Endodermal cell (in vitro differentiated cells): ENCODE results near the gene SGMS1. TPM values are rescaled to one million over a fixed set of nuclear protein-coding genes. Genes with fewer than 3 reads are reported as not detected.

Source experiments
- DNase-seq: peaks from one replicate; pipeline ENCODE4 v3.0.0-alpha.2; 2017
- H3K27ac ChIP-seq: 2 replicates; pipeline ENCODE4 v1.5.1; 2013; ENCODE audit warnings: mild to moderate bottlenecking, low read depth, low read length, moderate library complexity
- H3K27me3 ChIP-seq: 2 replicates; pipeline ENCODE4 v1.6.1; 2013; ENCODE audit warnings: mild to moderate bottlenecking, low read length, moderate library complexity; ENCODE audit not compliant: insufficient read depth, control insufficient read depth, poor library complexity, severe bottlenecking
- H3K36me3 ChIP-seq: 2 replicates; pipeline ENCODE4 v1.7.0; 2013; ENCODE audit warnings: mild to moderate bottlenecking, low read length, moderate library complexity; ENCODE audit not compliant: control insufficient read depth, insufficient read depth
- H3K4me1 ChIP-seq: one replicate; pipeline ENCODE4 v1.7.0; 2013; ENCODE audit warnings: low read length; ENCODE audit not compliant: control insufficient read depth, insufficient read depth
- H3K4me3 ChIP-seq: 2 replicates; pipeline ENCODE4 v1.5.1; 2013; ENCODE audit warnings: mild to moderate bottlenecking, low read length, moderate library complexity
- H3K9ac ChIP-seq: 2 replicates; pipeline ENCODE4 v1.6.1; 2013; ENCODE audit warnings: mild to moderate bottlenecking, low read length, moderate library complexity; ENCODE audit not compliant: poor library complexity, severe bottlenecking; ENCODE audit errors: extremely low read depth
- H3K9me3 ChIP-seq: 2 replicates; pipeline ENCODE4 v1.6.1; 2013; ENCODE audit warnings: mild to moderate bottlenecking, low read length, moderate library complexity; ENCODE audit not compliant: control insufficient read depth
- H3K27ac Mint-ChIP-seq: 2 replicates; pipeline ENCODE4 v1.8.0; 2020; ENCODE audit warnings: mixed read lengths
- H3K27me3 Mint-ChIP-seq: 2 replicates; pipeline ENCODE4 v1.8.0; 2021; ENCODE audit warnings: mild to moderate bottlenecking, mixed read lengths; ENCODE audit not compliant: insufficient read depth
- H3K36me3 Mint-ChIP-seq: 2 replicates; pipeline ENCODE4 v1.8.0; 2020; ENCODE audit warnings: low read depth, mixed read lengths
- H3K4me1 Mint-ChIP-seq: 2 replicates; pipeline ENCODE4 v1.8.0; 2020; ENCODE audit warnings: mixed read lengths
- H3K4me3 Mint-ChIP-seq: 2 replicates; pipeline ENCODE4 v1.8.0; 2020; ENCODE audit warnings: mild to moderate bottlenecking, moderate library complexity, mixed read lengths
- H3K9me3 Mint-ChIP-seq: 2 replicates; pipeline ENCODE4 v1.8.0; 2020; ENCODE audit warnings: mild to moderate bottlenecking, mixed read lengths
- WGBS, 2 experiments: methylation state at CpG; one replicate each; pipeline versions ENCODE4 v1.1.5 to v1.1.7; 2013; ENCODE audit warnings: missing lambda C conversion rate in 2 of 2, mixed read lengths in 1 of 2; ENCODE audit not compliant: insufficient coverage in 1 of 2, insufficient read length in 1 of 2; 5-methylcytosine and 5-hydroxymethylcytosine counted together
- total RNA-seq, 2 donors: library from RNA; stranded (reverse); fragmentation: NEBNext Ultra II Directional in 1 of 2; extraction: Animal tissue kit (Norgen Biotek cat#: 25700) in 1 of 2; gene quantifications; 2 replicates in 1 of 2; 3 replicates in 1 of 2; pipeline ENCODE4 v1.2.1, GENCODE V29; 2021
- TF ChIP-seq, protein P1 (sequence below): fragments of 200-600 bp; sonication (generic); conservative IDR thresholded peaks from 2 replicates; pipeline ENCODE4 v1.5.0; 2021; ENCODE audit warnings: antibody characterized with exemption, mild to moderate bottlenecking

The SGMS1 gene
- total RNA-seq, 2 donors from 2014 or later = 12.0 to 14.3 TPM

DNA sequence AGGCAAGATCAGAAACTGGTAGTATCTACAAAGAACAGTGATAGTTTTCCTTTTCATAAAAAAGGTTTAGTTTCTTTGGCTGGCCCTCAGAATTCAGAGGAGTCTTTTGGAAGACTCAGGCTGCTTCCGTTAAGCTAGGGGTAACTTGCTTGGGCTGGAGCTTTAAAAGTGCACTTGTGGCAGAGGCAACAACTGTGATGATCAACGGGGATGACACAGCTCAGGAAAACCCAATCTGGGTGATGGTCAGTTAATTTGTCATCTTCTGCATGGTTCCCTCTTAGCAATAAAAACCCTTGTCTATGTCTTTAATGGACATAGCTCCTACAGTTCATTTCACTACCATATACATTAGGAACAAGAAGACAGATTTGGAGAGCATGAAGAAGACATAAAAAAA lies 46.7 kb downstream of the SGMS1 start:
- Mint-ChIP-seq H3K4me3 (no peak overlapping the region), H3K27me3 (no peaks in the 10 kb centered on the region), H3K4me1 (peaks cover 60% of the 10 kb centered on the region), H3K36me3 (no peaks in the 10 kb centered on the region), H3K27ac (no peak overlapping the region), H3K9me3 (no peaks in the 10 kb centered on the region)
- peaks cover 26% of the 10 kb centered on the region for H3K4me1 ChIP-seq
- no peak for DNase-seq
- no peaks in the 10 kb centered on the region for H3K9me3 ChIP-seq
- WGBS, 2 experiments = 60 to 96% methylated on average over 1 to 2 of the region's 2 CpGs
- H3K4me3 ChIP-seq = no peak overlapping the region
- no peak overlapping the region for H3K27ac ChIP-seq
- H3K36me3 ChIP-seq = no peaks in the 10 kb centered on the region
- TF ChIP-seq, protein P1, sequence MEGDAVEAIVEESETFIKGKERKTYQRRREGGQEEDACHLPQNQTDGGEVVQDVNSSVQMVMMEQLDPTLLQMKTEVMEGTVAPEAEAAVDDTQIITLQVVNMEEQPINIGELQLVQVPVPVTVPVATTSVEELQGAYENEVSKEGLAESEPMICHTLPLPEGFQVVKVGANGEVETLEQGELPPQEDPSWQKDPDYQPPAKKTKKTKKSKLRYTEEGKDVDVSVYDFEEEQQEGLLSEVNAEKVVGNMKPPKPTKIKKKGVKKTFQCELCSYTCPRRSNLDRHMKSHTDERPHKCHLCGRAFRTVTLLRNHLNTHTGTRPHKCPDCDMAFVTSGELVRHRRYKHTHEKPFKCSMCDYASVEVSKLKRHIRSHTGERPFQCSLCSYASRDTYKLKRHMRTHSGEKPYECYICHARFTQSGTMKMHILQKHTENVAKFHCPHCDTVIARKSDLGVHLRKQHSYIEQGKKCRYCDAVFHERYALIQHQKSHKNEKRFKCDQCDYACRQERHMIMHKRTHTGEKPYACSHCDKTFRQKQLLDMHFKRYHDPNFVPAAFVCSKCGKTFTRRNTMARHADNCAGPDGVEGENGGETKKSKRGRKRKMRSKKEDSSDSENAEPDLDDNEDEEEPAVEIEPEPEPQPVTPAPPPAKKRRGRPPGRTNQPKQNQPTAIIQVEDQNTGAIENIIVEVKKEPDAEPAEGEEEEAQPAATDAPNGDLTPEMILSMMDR = no peak
- no peak overlapping the region for H3K9ac ChIP-seq
- H3K27me3 ChIP-seq = no peaks in the 10 kb centered on the region

DNA sequence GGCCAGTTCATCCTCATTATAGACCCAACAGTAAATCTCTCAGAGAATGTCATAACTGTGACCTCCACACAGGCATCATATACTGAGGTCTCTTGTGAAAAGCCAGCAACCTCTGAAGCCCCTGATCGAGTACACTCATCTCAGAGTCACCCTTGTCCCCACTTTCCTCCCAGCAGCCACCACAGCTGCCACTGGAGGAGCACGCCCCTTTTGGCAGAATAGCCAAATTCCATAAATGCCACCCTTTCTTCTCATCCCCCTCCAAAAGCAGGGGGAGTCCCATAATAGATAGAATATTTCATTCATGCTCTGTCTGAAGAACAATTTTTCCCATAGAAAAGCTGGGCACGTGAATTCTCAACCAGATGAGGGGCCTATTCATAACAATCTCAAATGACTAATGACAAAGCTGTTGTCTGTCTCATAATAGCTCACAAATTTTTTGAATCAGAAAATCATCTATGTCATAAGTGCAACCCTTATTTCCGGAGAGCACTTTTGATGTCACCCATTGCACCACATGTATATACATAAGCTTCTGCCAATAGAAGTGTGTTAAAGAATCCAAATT lies 47.4 kb downstream of the SGMS1 start:
- no peak overlapping the region for H3K4me3 Mint-ChIP-seq
- no peaks in the 10 kb centered on the region for H3K27me3 Mint-ChIP-seq
- Histone ChIP-seq H3K27me3 (no peaks in the 10 kb centered on the region), H3K9ac (no peak overlapping the region), H3K4me3 (no peak overlapping the region), H3K9me3 (no peaks in the 10 kb centered on the region), H3K4me1 (peaks cover 24% of the 10 kb centered on the region), H3K27ac (no peak overlapping the region), H3K36me3 (no peaks in the 10 kb centered on the region)
- no peaks in the 10 kb centered on the region for H3K36me3 Mint-ChIP-seq
- peaks cover 63% of the 10 kb centered on the region for H3K4me1 Mint-ChIP-seq
- no peaks in the 10 kb centered on the region for H3K9me3 Mint-ChIP-seq
- no peak overlapping the region for H3K27ac Mint-ChIP-seq
- TF ChIP-seq, protein P1 = no peak
- 90 to 95% methylated on average over 3 to 4 of the region's 4 CpGs for WGBS, 2 experiments
- DNase-seq = no peak

DNA sequence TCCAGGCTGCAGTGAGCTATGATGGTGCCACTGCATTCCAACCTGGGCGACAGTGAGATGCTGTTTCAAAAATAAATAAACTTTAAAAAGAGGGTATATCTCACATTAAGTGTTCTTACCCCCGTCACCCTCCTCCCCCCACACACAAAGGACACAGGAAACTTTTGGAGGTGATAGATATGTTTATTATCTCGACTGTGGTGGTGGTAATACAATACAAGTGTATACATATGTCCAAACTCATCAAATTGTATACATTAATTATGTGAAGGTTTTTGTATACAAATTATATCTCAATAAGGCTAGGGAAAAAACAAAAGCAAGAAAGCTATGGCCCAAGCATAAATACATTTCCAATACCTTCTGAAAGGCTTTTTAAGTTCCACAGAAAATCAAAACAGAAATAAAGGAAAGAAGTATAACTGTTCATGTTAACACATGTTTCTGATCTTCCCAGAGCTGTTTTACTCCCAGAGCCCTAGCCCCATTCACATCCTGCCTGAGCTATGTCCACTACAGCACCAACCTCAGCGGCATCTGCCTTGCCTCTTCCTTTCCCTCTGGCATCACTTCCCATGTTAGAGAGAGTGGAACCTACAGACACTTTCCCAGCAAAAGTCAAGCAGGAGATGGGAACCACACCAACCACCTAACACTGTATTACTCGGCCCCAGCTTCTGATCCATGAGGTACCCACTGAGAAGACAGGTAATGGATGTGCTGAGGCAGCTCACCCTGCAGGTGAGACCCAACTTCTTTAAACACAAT lies 48.1 kb downstream of the SGMS1 start:
- no peak for DNase-seq
- TF ChIP-seq, protein P1 = no peak
- Histone ChIP-seq H3K4me1 (peaks cover 19% of the 10 kb centered on the region), H3K9ac (no peak overlapping the region), H3K4me3 (no peak overlapping the region), H3K27ac (no peak overlapping the region), H3K36me3 (no peaks in the 10 kb centered on the region), H3K9me3 (no peaks in the 10 kb centered on the region), H3K27me3 (no peaks in the 10 kb centered on the region)
- H3K9me3 Mint-ChIP-seq = no peaks in the 10 kb centered on the region
- H3K4me1 Mint-ChIP-seq = peaks cover 56% of the 10 kb centered on the region
- 91% methylated on average over 3 of the region's 5 CpGs; no CpG with 5 or more reads in 1 of the 2 experiments for WGBS, 2 experiments
- H3K27ac Mint-ChIP-seq = no peak overlapping the region
- no peaks in the 10 kb centered on the region for H3K36me3 Mint-ChIP-seq
- no peaks in the 10 kb centered on the region for H3K27me3 Mint-ChIP-seq
- H3K4me3 Mint-ChIP-seq = no peak overlapping the region
